Suprapubic skin (tissue), 4 donors: ENCODE results near the gene COX6A1.

Experiments used
- EP300 ChIP-seq: sonication (generic); formaldehyde crosslinking; IDR thresholded peaks from one replicate; pipeline ENCODE4 v1.6.1; 2017; ENCODE audit warnings: antibody characterized with exemption
- POLR2A ChIP-seq, 2 donors: fragments of 450-650 bp; IDR thresholded peaks; one replicate each; pipeline ENCODE4 v1.6.1; 2017; ENCODE audit warnings: antibody characterized with exemption in 2 of 2, mild to moderate bottlenecking in 2 of 2, moderate library complexity in 2 of 2
- POLR2AphosphoS5 ChIP-seq, 3 donors: sonication (generic); formaldehyde crosslinking; IDR thresholded peaks; one replicate each; pipeline ENCODE4 v1.6.1; 2017; ENCODE audit warnings: antibody characterized with exemption in 3 of 3
- TF ChIP-seq, protein P1 (sequence below), 2 donors: fragments of 200-600 bp in 1 of 2; fragments of 450-650 bp in 1 of 2; sonication (generic) in 1 of 2; IDR thresholded peaks; one replicate each; pipeline ENCODE4 v1.5.1; 2016 to 2019; ENCODE audit warnings: antibody characterized with exemption in 2 of 2, mild to moderate bottlenecking in 1 of 2, moderate library complexity in 1 of 2

DNA sequence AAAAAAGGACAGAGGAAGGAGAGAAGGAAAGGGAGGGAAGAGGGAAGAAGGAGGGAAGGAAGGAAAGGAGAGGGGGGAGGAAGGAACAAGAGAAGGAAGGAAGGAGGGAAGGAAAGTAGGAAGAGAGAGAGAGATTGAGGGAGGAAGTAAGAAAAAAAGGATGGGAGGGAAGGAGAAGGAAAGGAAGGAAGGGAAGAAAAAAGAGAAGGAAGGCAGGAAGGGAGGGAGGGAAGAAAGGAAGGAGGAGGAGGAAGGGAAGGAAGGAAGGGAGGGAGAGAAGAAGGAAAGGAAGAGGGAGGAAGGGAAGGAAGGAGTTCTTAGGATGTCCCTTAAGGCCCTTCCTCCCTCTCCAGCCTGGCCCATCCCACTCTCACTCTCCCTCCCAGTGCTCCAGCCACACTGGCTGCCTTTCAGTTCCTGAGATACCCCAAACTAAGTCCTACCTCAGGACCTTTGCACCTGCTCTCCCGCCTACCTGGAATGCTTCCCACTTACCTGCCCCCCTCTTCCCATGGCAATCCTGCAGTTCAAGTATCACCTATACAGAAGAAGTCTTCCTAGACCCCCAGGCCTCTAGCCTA, 47.3 kb upstream of the COX6A1 start:
- TF ChIP-seq, protein P1, sequence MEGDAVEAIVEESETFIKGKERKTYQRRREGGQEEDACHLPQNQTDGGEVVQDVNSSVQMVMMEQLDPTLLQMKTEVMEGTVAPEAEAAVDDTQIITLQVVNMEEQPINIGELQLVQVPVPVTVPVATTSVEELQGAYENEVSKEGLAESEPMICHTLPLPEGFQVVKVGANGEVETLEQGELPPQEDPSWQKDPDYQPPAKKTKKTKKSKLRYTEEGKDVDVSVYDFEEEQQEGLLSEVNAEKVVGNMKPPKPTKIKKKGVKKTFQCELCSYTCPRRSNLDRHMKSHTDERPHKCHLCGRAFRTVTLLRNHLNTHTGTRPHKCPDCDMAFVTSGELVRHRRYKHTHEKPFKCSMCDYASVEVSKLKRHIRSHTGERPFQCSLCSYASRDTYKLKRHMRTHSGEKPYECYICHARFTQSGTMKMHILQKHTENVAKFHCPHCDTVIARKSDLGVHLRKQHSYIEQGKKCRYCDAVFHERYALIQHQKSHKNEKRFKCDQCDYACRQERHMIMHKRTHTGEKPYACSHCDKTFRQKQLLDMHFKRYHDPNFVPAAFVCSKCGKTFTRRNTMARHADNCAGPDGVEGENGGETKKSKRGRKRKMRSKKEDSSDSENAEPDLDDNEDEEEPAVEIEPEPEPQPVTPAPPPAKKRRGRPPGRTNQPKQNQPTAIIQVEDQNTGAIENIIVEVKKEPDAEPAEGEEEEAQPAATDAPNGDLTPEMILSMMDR (IDR thresholded peaks at IDR 0.05) = no peak
- TF ChIP-seq EP300 = no peak
- TF ChIP-seq POLR2AphosphoS5 (IDR thresholded peaks at IDR 0.05) = no peak
- no peak for TF ChIP-seq POLR2A (IDR thresholded peaks at IDR 0.05)
